Kidney (tissue), 14 donors: ENCODE results near the gene ATG9A. TPM values are rescaled to one million over a fixed set of nuclear protein-coding genes. Genes with fewer than 3 reads are reported as not detected.

ENCODE experiments used
- DNase-seq, 5 donors: peaks; one replicate each; pipeline ENCODE4 v3.0.0-alpha.2; 2013 to 2020
- FAIRE-seq: peaks from 2 replicates; lab custom pipeline; 2012; peaks lifted over from hg19 to GRCh38; lab: Jason Lieb, UNC
- H3K27ac ChIP-seq, 2 donors: one replicate each; pipeline ENCODE4 v1.7.0; 2013; ENCODE audit warnings: low read depth in 2 of 2, low read length in 2 of 2, inconsistent platforms in 1 of 2
- H3K27me3 ChIP-seq: one replicate; pipeline ENCODE4 v1.7.1; 2013; ENCODE audit warnings: low read length, inconsistent platforms; ENCODE audit not compliant: control insufficient read depth, insufficient read depth
- H3K36me3 ChIP-seq, 3 donors: one replicate each; pipeline versions ENCODE4 v1.7.0 to v1.7.1; 2013; ENCODE audit warnings: low read length in 3 of 3, control low read depth in 1 of 3, inconsistent platforms in 1 of 3; ENCODE audit not compliant: insufficient read depth in 3 of 3, control insufficient read depth in 2 of 3
- H3K4me1 ChIP-seq, 3 donors: one replicate each; pipeline versions ENCODE4 v1.7.0 to v1.7.1; 2013; ENCODE audit warnings: low read length in 3 of 3, inconsistent platforms in 1 of 3, low read depth in 1 of 3; ENCODE audit not compliant: control insufficient read depth in 2 of 3, insufficient read depth in 2 of 3
- H3K4me3 ChIP-seq, 3 donors: one replicate each; pipeline versions ENCODE4 v1.7.0 to v1.8.1; 2013; ENCODE audit warnings: low read length in 3 of 3, control low read depth in 1 of 3, inconsistent platforms in 1 of 3
- H3K9ac ChIP-seq, 3 donors: one replicate each; pipeline versions ENCODE4 v1.7.0 to v1.7.1; 2013; ENCODE audit warnings: low read length in 3 of 3, control low read depth in 1 of 3, inconsistent platforms in 1 of 3
- H3K9me3 ChIP-seq, 3 donors: one replicate each; pipeline versions ENCODE4 v1.7.0 to v1.7.1; 2013; ENCODE audit warnings: low read length in 3 of 3, control low read depth in 1 of 3, inconsistent platforms in 1 of 3; ENCODE audit not compliant: control insufficient read depth in 2 of 3, insufficient read depth in 1 of 3
- intact Hi-C: fragments of 100-400 bp; cut with DNase I; formaldehyde crosslinking; loops from one replicate; pipeline ENCODE4 v1.11.1; 2022
- polyA plus RNA-seq: library from polyadenylated mRNA; stranded (reverse); fragments of 350-450 nt; fragmentation: Illumina TruSeq; extraction: RNeasy Lipid Tissue Mini Kit (QIAGEN cat#74804); gene quantifications from one replicate; pipeline ENCODE4 v1.2.3, GENCODE V29; 2014; ENCODE audit warnings: low read depth, low replicate concordance; ENCODE audit not compliant: insufficient read depth
- total RNA-seq: library from RNA; stranded (reverse); fragmentation: NEBNext Ultra II Directional; extraction: Animal tissue kit (Norgen Biotek cat#: 25700); gene quantifications from one replicate; pipeline ENCODE4 v1.2.1, GENCODE V29; 2021
- TF ChIP-seq, protein P1 (sequence below): IDR thresholded peaks from 3 replicates; pipeline ENCODE4 v1.5.1; 2012; ENCODE audit warnings: mild to moderate bottlenecking, moderate library complexity, borderline replicate concordance; ENCODE audit not compliant: insufficient read depth; ENCODE audit errors: extremely low read depth
- donor health status: control.
- donor health status: control.
- donor health status: control.
- donor health status: control.
- donor health status: control.
- donor health status: DM: yes; HTN: yes; CAD: no.
- donor health status: Normal renal cell carcinoma (clear cell type).

Gene ATG9A
- total and polyA plus RNA-seq, 2 donors from 2014 or later = 24.0 to 41.5 TPM

DNA sequence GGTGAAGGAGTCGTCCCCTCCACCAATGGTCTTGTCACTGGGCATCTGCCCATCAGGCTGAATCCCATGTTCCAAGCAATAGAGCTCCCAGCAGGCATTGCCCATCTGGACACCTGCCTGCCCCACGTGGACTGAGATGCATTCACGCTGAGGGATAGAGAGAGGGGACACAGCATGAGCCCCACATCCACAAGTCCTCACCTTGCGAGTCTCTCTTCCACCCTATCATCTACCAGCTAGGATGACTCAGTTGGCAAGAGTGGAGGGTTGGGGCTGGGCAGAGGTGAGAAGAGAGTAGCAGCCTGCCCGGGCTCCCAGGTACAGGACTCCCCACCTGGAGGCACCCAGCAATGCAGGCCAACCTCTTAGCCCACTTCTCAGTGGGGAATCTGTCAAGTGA lies 22.6 kb upstream of the ATG9A start:
- Histone ChIP-seq H3K4me1 (peaks cover 3 to 57% (median 46%) of the 10 kb centered on the region in 3 donors), H3K27ac (peak overlapping the region; percentile 81 to 85), H3K36me3 (peaks cover 2 to 12% (median 3%) of the 10 kb centered on the region in 3 donors), H3K27me3 (peaks cover 15% of the 10 kb centered on the region), H3K9ac (peak overlapping the region in 1 of 3 donors; percentile 68), H3K9me3 (no peaks in the 10 kb centered on the region), H3K4me3 (peak overlapping the region in 1 of 3 donors; percentile 93)
- peak in 1 of 5 donors; percentile 54 for DNase-seq
- intact Hi-C loops = no loop called here
- FAIRE-seq = no peak
- TF ChIP-seq, protein P1, sequence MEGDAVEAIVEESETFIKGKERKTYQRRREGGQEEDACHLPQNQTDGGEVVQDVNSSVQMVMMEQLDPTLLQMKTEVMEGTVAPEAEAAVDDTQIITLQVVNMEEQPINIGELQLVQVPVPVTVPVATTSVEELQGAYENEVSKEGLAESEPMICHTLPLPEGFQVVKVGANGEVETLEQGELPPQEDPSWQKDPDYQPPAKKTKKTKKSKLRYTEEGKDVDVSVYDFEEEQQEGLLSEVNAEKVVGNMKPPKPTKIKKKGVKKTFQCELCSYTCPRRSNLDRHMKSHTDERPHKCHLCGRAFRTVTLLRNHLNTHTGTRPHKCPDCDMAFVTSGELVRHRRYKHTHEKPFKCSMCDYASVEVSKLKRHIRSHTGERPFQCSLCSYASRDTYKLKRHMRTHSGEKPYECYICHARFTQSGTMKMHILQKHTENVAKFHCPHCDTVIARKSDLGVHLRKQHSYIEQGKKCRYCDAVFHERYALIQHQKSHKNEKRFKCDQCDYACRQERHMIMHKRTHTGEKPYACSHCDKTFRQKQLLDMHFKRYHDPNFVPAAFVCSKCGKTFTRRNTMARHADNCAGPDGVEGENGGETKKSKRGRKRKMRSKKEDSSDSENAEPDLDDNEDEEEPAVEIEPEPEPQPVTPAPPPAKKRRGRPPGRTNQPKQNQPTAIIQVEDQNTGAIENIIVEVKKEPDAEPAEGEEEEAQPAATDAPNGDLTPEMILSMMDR = no peak

DNA sequence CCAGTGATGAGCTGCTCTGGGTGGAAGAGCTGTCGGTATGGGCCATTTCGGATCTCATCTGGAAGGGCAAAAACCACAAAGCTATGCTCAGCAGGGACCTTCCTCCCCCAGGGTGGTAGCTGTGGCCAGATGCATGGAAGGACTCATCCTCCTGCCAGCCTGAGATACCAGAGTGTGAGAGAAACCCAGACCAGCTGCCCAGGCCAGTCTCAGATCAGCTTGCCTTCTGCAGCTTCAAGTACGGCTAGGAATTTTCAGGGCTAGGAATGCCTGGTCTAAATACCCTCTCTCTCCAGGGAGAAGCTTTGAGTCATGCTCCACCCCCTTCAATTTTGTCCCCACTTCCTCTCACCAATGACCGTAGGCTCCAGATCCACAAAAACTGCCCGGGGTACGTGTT lies 22.2 kb upstream of the ATG9A start:
- intact Hi-C loops = no loop called here
- Histone ChIP-seq H3K36me3 (peaks cover 2 to 12% (median 3%) of the 10 kb centered on the region in 3 donors), H3K27me3 (peaks cover 15% of the 10 kb centered on the region), H3K9me3 (no peaks in the 10 kb centered on the region), H3K9ac (peak overlapping the region in 2 of 3 donors; percentile 13 to 68), H3K27ac (peak overlapping the region; percentile 81 to 85), H3K4me3 (peak overlapping the region in 2 of 3 donors; percentile 12 to 93), H3K4me1 (peaks cover 3 to 61% (median 47%) of the 10 kb centered on the region in 3 donors)
- peak in 1 of 5 donors; percentile 22 for DNase-seq
- TF ChIP-seq, protein P1 = no peak
- no peak for FAIRE-seq

DNA sequence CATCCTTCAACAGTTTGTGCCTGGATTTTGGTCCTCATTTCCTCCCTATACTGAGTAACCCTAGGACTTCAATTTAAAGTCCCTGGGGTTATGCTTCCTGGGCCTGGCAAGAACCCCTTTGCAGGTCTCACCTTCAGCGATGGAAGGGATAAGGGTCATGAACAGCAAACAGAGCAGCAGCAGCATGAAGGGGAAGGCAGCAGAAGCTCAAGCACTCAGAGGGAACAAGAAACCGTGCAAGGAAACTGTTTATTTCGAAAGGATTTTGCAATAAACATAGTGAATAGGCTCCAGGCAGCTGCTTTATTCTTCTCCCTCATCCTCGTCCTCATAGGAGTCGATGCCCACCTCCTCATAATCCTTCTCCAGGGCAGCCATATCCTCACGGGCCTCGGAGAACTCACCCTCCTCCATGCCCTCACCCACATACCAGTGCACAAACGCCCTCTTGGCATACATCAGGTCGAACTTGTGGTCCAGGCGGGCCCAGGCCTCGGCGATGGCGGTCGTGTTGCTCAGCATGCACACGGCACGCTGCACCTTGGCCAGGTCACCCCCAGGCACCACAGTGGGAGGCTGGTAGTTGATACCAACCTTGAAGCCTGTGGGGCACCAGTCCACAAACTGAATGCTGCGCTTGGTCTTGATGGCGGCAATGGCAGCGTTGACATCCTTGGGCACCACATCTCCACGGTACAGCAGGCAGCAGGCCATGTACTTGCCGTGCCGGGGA lies 20.8 kb upstream of the ATG9A start:
- FAIRE-seq = no peak
- peaks cover 9% of the 10 kb centered on the region for H3K27me3 ChIP-seq
- H3K9ac ChIP-seq = peak overlapping the region in 1 of 3 donors; percentile 38
- peaks cover 2 to 12% (median 3%) of the 10 kb centered on the region in 3 donors for H3K36me3 ChIP-seq
- peak overlapping the region; percentile 87 to 99 for H3K27ac ChIP-seq
- H3K4me3 ChIP-seq = peak overlapping the region in 1 of 3 donors; percentile 15
- DNase-seq = peak in 1 of 5 donors; percentile 77
- TF ChIP-seq, protein P1 = no peak
- intact Hi-C loops = no loop called here
- no peaks in the 10 kb centered on the region for H3K9me3 ChIP-seq
- peaks cover 6 to 73% (median 51%) of the 10 kb centered on the region in 3 donors for H3K4me1 ChIP-seq
